ENCODE measurements around the gene NHS.

- no peak for TF ChIP-seq CTCF (IDR thresholded peaks at IDR 0.05)
- TF ChIP-seq POLR2A (IDR thresholded peaks at IDR 0.05), result no peak
Observed at GRCh38 chrX:17443556-17443955, 68.6 kb downstream of the NHS start.
